AG09309 (cell line): ENCODE results near the gene GSTM1.
"Not testable (repeated sequence)": the region's sequence is repeated elsewhere in the genome, so short reads cannot be mapped to it uniquely, and the experiment has no call there.

Experiments used
- DNase-seq: peaks from one replicate; pipeline ENCODE4 v3.0.0-alpha.2; 2010; ENCODE audit warnings: low read depth
- H3K4me3 ChIP-seq: 2 replicates; pipeline ENCODE4 v1.5.1; 2011; ENCODE audit warnings: mild to moderate bottlenecking, low read depth, low read length, moderate library complexity; ENCODE audit not compliant: control insufficient read depth
- TF ChIP-seq, protein P1 (sequence below): IDR thresholded peaks from 2 replicates; pipeline ENCODE4 v1.5.1; 2011; ENCODE audit warnings: mild to moderate bottlenecking, low read depth, low read length, inconsistent platforms; ENCODE audit not compliant: insufficient read depth, control insufficient read depth; ENCODE audit errors: missing control alignments

The GSTM1 gene

DNA sequence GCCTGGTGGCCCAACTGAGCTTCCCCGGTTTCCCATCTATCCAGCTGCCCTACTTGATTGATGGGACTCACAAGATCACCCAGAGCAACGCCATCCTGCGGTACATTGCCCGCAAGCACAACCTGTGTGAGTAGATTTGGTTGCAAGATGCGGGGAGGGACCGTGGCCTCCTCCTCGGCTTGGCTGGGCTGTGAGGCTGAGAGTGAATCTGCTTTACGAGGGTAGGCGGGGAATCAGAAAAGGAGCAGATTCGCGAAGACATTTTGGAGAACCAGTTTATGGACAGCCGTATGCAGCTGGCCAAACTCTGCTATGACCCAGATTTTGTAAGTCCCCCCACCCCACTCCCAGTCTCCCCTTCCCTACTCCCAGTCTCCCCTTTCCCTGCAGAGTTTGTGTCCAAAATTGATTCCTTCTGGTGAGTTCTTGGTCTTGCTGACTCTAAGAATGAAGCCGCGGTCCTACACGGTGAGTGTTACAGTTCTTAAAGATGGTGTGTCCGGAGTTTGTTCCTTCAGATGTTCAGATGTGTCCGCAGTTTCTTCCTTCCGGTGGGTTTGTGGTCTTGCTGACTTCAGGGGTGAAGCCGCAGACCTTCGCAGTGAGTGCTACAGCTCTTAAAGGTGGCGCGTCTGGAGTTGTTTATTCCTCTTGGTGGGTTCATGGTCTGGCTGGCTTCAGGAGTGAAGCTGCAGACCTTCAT is 18.2 kb upstream of the GSTM1 start:
- H3K4me3 ChIP-seq: no peak overlapping the region; the same call in 1 of the 2 replicates
- no peak for DNase-seq
- TF ChIP-seq, protein P1, sequence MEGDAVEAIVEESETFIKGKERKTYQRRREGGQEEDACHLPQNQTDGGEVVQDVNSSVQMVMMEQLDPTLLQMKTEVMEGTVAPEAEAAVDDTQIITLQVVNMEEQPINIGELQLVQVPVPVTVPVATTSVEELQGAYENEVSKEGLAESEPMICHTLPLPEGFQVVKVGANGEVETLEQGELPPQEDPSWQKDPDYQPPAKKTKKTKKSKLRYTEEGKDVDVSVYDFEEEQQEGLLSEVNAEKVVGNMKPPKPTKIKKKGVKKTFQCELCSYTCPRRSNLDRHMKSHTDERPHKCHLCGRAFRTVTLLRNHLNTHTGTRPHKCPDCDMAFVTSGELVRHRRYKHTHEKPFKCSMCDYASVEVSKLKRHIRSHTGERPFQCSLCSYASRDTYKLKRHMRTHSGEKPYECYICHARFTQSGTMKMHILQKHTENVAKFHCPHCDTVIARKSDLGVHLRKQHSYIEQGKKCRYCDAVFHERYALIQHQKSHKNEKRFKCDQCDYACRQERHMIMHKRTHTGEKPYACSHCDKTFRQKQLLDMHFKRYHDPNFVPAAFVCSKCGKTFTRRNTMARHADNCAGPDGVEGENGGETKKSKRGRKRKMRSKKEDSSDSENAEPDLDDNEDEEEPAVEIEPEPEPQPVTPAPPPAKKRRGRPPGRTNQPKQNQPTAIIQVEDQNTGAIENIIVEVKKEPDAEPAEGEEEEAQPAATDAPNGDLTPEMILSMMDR: no peak

DNA sequence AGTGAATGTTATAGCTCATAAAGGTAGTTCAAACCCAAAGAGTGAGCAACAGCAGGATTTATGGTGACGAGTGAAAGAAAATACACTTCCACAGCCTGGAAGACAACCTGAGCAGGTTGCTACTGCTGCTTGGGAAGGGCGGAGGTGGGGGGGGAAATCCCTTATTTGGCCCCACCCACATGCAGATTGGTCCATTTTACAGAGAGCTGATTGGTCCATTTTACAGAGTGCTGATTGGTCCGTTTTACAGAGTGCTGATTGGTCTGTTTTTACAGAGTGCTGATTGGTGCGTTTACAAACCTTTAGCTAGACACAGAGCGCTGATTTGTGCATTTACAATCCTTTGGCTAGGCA is 17.7 kb upstream of the GSTM1 start:
- not testable (repeated sequence) for H3K4me3 ChIP-seq, DNase-seq

DNA sequence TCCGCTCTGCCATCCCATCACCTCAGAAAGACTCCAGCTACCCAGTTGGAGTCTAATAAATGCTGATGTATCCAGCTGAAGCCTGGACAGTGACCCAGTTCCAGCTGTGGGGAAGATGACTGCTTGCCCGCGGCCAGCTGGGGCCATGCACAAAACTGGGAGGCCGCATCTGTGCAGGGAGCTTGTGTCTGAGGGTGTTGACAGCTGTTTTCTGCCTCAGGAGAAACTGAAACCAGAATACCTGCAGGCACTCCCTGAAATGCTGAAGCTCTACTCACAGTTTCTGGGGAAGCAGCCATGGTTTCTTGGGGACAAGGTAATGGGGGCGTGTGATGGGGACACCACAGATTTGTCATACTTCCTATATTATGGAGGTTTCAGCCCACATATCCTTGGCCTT is 16.6 kb upstream of the GSTM1 start:
- DNase-seq: no peak
- H3K4me3 ChIP-seq: no peak overlapping the region

DNA sequence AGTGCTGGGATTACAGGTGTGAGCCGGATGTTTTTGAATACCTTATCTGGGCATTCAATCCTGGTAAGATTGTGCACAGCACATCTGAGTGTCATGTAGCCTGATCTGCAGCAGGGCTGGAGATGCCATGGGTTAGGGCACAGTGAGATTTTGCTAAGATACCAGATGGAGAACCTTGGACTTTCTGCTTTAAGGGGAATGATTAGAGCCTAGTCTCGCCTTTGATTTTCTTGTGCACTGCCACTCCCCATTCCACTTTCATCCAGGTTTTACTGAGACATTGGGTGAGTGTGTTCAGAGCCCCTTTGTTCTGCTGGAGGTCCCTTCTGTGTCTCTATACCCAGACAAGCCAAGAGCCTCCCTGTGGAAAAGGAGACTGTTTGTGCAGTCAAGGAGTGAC is 13.8 kb upstream of the GSTM1 start:
- H3K4me3 ChIP-seq, DNase-seq: not testable (repeated sequence)

More for the DNA sequence above, 16.6 kb upstream of the GSTM1 start:
- TF ChIP-seq, protein P1: no peak

DNA sequence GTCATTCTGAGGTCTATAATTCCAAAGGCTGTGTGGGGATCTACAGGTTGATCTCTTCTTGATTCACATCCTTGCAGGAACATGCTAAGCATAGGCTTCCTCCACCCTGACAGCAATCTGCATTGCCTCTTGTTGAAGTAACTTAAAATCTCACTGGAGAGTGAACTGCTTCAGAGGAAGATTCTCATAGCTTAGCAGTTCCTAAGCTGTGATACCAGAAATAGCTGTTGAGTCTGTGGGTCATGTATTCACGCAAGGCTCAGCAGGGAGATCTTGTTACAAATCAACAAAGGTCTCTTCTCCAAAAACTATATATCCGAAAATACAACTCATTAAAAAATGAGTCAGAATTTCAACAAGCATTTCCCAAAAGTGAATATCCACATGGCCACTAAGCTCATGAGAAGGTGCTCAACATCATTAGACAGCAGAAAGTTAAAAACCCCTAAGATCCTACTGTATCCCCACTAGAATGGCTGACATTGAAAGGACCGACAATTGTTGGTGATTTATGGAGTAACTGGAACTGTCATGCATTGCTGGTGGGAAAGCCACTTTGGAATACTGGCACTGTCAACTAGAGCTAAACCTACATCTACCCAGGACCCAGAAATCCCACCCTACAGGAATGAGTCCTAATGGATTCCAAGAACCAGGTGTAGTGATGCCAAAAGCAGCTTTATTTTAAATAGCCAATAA is 10.8 kb upstream of the GSTM1 start:
- peak; percentile 23 for DNase-seq
- H3K4me3 ChIP-seq: not testable (repeated sequence)

DNA sequence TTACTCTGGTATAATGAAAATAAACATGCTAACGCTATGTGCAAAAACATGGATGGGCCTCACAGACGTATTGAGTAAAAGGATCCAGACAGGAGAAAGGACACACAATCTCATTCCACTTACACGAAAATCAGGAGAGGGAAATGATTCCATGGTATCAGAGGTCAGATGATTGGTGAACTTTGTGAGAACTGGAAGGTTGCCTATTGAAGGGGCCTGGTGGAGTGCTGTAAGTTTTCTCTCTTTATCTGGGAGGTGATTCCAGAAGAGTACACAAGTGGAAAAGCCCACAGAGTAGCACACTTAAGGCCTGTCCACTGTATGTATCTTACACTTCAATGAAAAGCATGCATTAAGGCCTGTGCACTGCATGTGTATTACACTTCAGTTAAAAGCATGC is 10.2 kb upstream of the GSTM1 start:
- DNase-seq: no peak
- no peak overlapping the region for H3K4me3 ChIP-seq
- TF ChIP-seq, protein P1: no peak

DNA sequence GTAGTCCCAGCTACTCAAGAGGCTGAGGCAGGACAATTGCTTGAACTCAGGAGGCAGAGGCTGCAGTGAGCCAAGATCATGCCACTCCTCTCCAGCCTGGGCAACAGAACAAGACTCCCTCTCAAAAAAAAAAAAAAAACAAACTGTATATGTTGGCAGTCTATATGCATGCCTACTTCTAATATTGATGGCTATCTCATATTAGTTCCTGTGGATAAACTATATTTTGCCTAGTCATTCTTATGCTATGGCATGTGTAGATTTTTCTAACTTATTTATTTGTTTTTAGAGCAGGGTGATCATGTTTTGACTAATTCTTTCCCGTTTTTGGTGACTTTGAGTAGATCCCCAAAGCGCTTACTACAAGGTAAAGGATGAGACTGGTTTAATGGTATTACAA is 9.0 kb upstream of the GSTM1 start:
- H3K4me3 ChIP-seq: not testable (repeated sequence)

DNA sequence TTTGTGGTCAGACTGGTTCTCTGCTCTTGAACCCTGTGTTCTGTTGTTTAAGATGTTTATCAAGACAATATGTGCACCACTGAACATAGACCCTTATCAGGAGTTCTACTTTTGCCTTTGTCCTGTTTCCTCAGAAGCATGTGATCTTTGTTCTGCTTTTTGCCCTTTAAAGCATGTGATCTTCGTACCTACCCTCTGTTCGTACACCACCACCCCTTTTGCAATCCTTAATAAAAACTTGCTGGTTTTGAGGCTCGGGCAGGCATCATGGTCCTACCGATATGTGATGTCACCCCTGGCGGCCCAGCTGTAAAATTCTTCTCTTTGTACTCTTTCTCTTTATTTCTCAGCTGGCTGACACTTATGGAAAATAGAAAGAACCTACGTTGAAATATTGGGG is 2.8 kb upstream of the GSTM1 start:
- not testable (repeated sequence) for H3K4me3 ChIP-seq, DNase-seq

More for the DNA sequence above, 9.0 kb upstream of the GSTM1 start:
- DNase-seq: not testable (repeated sequence)

DNA sequence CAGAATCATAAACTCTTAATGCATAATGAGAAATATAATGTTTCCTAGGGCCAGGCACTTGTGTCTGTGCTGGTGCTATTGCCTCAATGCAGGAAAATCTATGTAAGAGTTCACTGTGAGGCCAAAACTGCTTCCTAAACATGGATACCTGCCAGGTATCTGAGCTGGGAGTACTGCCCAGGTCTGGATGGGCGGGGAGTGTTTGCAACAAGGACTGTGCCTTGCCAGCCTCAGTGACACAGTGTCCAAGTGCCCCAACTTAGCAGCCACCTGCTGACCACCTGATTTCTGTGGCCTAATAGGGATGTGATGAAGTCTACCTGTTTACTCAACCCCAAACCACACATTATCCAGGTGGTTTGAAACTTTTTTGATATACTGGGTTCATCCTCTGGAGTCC is 2.2 kb upstream of the GSTM1 start:
- not testable (repeated sequence) for H3K4me3 ChIP-seq, DNase-seq

DNA sequence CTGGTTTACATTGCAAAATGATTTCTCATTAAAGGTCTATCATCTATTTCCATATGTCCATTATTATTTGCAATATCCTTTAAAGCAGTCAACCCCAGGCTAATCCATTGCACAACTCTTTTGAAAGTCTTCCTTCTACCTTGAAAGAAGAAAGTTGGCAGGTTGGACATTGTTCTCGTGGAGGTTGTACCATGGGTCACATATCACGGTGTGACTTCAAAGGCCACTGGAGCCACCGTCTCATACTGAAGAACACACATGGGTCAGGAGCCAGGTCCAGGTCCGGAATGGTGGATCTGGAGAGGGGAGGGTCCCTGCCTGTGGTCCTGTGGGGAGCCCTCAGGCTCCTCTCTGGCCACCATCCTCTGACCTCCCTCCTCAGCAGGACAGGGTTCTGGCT is 1.7 kb upstream of the GSTM1 start:
- DNase-seq, H3K4me3 ChIP-seq: not testable (repeated sequence)

DNA sequence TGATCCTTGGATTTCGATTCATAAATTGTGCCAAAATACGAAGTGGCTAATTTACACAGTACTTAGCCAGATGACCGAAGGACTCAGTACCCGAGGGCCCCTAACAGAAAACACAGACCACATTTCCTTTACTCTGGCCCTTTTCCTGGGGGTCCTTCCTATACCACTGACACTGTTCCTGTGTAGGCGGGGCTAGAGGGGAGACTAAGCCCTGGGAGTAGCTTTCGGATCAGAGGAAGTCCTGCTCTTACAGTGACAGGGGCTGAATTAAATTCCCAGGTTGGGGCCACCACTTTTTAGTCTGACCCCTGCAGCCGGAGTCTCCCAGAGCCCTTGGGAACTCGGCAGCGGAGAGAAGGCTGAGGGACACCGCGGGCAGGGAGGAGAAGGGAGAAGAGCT is 508 bp upstream of the GSTM1 start:
- not testable (repeated sequence) for DNase-seq
- peak overlapping the region; percentile 64 for H3K4me3 ChIP-seq
